ENCODE measurements around the gene TSR3. TPM values are rescaled to one million over a fixed set of nuclear protein-coding genes. Genes with fewer than 3 reads are reported as not detected.

The TSR3 gene
- total RNA-seq, 4 donors from 2014 or later = 15.9 to 101 (median 30.8) TPM

GRCh38 chr16:1374418-1375297 lies 23.0 kb upstream of the TSR3 start:
- no peak for DNase-seq
- TF ChIP-seq CTCF (IDR thresholded peaks at IDR 0.05) (no peak), POLR2A (IDR thresholded peaks at IDR 0.05) (no peak)
- H3K9me3 ChIP-seq = no peaks in the 10 kb centered on the region
- no peak overlapping the region for H3K4me3 ChIP-seq
- H3K27ac ChIP-seq = no peak overlapping the region
- intact Hi-C loops (cut with DNase I; ENCODE audit: low total_unique reads) = no loop called here
- H3K27me3 ChIP-seq = no peaks in the 10 kb centered on the region
- peaks cover 0 to 10% of the 10 kb centered on the region in 2 donors for H3K4me1 ChIP-seq
- H3K36me3 ChIP-seq = no peaks in the 10 kb centered on the region

- DNase-seq = no peak
- intact Hi-C loops (cut with DNase I; ENCODE audit: low total_unique reads) = no loop called here
- Histone ChIP-seq H3K4me3 (no peak overlapping the region), H3K36me3 (no peaks in the 10 kb centered on the region), H3K4me1 (no peaks in the 10 kb centered on the region), H3K9me3 (no peaks in the 10 kb centered on the region), H3K27ac (no peak overlapping the region), H3K27me3 (no peaks in the 10 kb centered on the region)
- no peak for TF ChIP-seq CTCF (IDR thresholded peaks at IDR 0.05)
- no peak for TF ChIP-seq POLR2A (IDR thresholded peaks at IDR 0.05)
Measured at GRCh38 chr16:1372292-1372950, 20.7 kb upstream of the TSR3 start.

DNA sequence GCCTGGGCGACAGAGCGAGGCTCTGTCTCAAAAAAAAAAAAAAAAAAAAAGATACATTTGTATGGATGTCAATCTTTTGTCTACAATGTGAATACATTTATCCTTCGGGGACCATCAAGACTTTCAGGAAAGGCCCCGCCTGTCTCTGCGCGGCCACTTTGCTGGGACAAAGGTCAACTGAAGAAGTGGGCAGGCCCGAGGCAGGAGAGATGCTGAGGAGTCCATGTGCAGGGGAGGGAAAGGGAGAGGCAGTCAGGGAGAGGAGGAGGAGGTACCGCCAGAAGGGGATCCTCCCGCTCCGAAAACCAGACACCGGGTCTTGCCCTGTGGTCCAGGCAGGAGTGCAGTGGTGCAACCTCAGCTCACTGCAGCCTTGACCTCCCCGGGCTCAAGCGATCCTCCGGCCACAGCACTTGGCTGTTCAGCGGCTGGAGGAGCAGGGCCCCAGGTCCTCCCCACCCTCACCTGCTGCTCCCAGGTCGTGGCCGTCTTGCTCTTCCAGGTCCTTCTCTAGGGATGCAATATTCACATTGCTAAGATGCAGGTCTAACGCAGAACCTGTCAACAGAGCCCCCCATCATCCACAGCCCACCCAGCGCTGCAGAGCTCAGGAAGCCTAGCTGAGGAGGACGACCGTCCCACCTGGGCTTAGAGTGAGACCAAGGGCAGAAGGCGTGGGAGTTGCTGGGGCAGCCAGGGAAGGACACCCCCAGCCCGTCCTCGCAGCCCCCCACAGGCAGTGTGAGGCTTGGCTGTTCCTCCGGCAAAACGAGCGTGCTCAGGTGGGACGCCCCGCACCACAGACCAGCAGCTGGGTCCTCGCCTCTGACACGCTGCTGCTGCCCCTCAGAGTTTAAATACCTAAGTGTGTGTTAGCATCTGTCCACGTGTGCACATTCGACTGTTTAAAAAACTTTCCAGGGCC lies 19.6 kb upstream of the TSR3 start:
- H3K27me3 ChIP-seq = no peaks in the 10 kb centered on the region
- H3K36me3 ChIP-seq = no peaks in the 10 kb centered on the region
- no peak overlapping the region for H3K4me3 ChIP-seq
- no peaks in the 10 kb centered on the region for H3K9me3 ChIP-seq
- H3K27ac ChIP-seq = no peak overlapping the region
- DNase-seq = no peak
- intact Hi-C loops (cut with DNase I; ENCODE audit: low total_unique reads) = no loop called here
- no peaks in the 10 kb centered on the region for H3K4me1 ChIP-seq
- TF ChIP-seq POLR2A (IDR thresholded peaks at IDR 0.05) (no peak), CTCF (IDR thresholded peaks at IDR 0.05) (no peak)

DNA sequence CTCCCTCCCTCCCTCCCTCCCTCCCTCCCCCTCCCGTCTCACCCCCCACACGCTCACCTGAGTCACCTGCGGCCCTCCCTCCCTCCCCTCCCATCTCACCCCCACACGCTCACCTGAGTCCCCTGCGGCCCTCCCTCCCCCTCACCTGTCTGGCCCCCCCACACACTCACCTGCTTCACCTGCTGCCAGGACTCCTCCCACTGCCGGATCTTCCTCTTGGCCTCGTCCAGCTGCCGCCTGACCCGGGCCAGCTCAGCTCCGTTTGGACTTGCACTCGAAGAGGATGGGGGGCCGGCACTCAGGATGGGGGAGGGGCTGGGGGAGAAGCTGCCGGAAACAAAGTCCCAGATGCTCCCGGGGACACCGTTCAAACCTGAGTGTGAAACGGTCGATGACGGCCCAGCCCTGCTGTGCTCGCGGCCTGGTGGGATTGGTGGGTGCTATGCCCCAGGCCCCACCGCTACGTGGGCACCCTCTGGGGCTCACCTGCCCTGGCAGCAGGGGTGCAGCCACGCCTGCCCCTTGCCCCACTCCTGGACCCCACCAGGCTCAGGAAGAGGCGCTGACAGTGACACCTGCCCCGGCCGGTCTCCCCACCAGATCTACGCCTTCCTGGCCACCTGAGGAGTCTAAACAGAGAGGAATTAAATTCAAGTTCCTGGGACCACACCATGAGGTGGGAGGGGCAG lies 16.0 kb upstream of the TSR3 start:
- intact Hi-C loops (cut with DNase I; ENCODE audit: low total_unique reads) = no loop called here
- no peak for DNase-seq
- Histone ChIP-seq H3K27me3 (no peaks in the 10 kb centered on the region), H3K27ac (no peak overlapping the region), H3K4me1 (no peaks in the 10 kb centered on the region), H3K9me3 (no peaks in the 10 kb centered on the region), H3K4me3 (no peak overlapping the region), H3K36me3 (no peaks in the 10 kb centered on the region)
- no peak for TF ChIP-seq POLR2A (IDR thresholded peaks at IDR 0.05)
- TF ChIP-seq CTCF (IDR thresholded peaks at IDR 0.05) = no peak
